SK-N-SH (cell line): ENCODE results near the gene MCTS1.

Experiments
- CTCF ChIP-seq: fragments of 200-600 bp; sonication (generic); IDR thresholded peaks from 2 replicates; pipeline ENCODE4 v1.6.1; 2017; ENCODE audit warnings: antibody characterized with exemption, mild to moderate bottlenecking, moderate library complexity
- EZH2phosphoT487 ChIP-seq: fragments of 200-600 bp; sonication (generic); IDR thresholded peaks from 2 replicates; pipeline ENCODE4 v1.6.1; 2017; ENCODE audit warnings: low read depth, mixed run types, mild to moderate bottlenecking, antibody characterized with exemption, moderate library complexity, borderline replicate concordance
- FOXM1 ChIP-seq: IDR thresholded peaks from 2 replicates; pipeline ENCODE4 v1.4.0; 2012; ENCODE audit warnings: low read depth, mild to moderate bottlenecking
- RCOR1 ChIP-seq: fragments of 150-350 bp; IDR thresholded peaks from 2 replicates; pipeline ENCODE4 v1.6.1; 2017; ENCODE audit warnings: antibody characterized with exemption, low read length
- REST ChIP-seq: IDR thresholded peaks from 2 replicates; pipeline ENCODE4 v1.6.1; 2012; ENCODE audit warnings: mild to moderate bottlenecking, low read depth, low read length, moderate library complexity
- RFX5 ChIP-seq: IDR thresholded peaks from 2 replicates; pipeline ENCODE4 v1.6.1; 2012; ENCODE audit warnings: mild to moderate bottlenecking, improper control_type of control experiment, low read length
- TEAD4 ChIP-seq: IDR thresholded peaks from 2 replicates; pipeline ENCODE4 v1.4.0; 2012; ENCODE audit warnings: mild to moderate bottlenecking, borderline replicate concordance; ENCODE audit not compliant: insufficient read depth

GRCh38 chrX:120560842-120561633 is 42.9 kb upstream of the MCTS1 start, which contains the start of gene CUL4B:
- TF ChIP-seq REST = no peak
- TF ChIP-seq FOXM1 = no peak
- TF ChIP-seq RFX5 = peak; percentile 35; the same call in 1 of the 2 replicates
- no peak for TF ChIP-seq EZH2phosphoT487
- TF ChIP-seq CTCF = no peak
- TF ChIP-seq RCOR1 = no peak
- 0 out of 2 replicates have a peak, but pooled peaks have one; percentile 13 for TF ChIP-seq TEAD4
